ENCODE results near the gene FZD2.
A peak's percentile ranks its signal among the peaks of the same experiment; 100 is the strongest.
"Not testable (repeated sequence)": the region's sequence is repeated elsewhere in the genome, so short reads cannot be mapped to it uniquely, and the experiment has no call there.

FZD2 gene

GRCh38 chr17:44556832-44557606 is at the start of gene FZD2:
Gene FZD2, plus strand, starts transcription at chr17:44557484. Its CDS starts 205 bp downstream, at chr17:44557689.
- DNase-seq: no peak

DNA sequence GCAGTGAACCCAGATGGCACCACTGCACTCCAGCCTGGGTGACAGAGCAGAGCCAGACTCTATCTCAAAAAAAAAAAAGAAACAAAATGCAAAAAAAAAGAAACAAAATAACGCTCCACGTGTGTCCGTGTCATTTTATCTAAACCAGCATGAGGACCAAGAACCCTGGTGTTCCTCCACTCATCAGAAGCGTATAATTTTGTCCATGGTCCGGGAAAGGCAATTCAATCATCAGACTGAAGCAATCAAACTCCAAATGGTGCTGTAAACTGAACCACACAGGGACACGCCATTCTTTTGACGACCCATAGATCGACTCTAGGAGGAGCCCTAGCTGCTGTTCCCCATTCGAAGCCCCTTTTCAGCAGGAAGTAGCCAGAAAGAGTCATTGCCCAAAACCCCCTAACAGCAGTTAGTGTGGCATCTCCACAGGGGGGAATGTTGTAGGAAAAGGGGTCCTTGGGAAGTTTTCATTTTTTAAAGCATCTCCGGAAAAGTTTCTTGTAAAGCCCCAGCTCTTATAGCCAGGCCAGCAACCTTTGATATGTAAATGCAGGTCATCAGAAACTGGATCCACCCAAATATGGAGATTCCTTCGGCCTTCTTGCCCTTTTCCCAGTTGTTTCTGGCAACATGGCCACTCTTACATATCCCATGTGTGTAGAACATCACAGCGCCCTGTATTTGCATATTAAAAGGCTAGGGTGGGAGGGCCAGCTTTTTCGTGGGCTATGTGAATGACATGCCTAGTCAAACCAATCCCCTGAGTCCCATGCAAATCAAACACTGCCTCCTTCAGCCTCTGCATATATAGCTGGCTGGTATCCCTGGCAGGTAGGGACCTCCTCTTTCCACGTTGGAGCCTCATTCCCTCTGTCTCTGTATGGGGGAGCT is 45.8 kb upstream of the FZD2 start:
- not testable (repeated sequence) for DNase-seq

- DNase-seq: no peak
These were observed 39.3 kb upstream of the FZD2 start for GRCh38 chr17:44518032-44518431.

DNA sequence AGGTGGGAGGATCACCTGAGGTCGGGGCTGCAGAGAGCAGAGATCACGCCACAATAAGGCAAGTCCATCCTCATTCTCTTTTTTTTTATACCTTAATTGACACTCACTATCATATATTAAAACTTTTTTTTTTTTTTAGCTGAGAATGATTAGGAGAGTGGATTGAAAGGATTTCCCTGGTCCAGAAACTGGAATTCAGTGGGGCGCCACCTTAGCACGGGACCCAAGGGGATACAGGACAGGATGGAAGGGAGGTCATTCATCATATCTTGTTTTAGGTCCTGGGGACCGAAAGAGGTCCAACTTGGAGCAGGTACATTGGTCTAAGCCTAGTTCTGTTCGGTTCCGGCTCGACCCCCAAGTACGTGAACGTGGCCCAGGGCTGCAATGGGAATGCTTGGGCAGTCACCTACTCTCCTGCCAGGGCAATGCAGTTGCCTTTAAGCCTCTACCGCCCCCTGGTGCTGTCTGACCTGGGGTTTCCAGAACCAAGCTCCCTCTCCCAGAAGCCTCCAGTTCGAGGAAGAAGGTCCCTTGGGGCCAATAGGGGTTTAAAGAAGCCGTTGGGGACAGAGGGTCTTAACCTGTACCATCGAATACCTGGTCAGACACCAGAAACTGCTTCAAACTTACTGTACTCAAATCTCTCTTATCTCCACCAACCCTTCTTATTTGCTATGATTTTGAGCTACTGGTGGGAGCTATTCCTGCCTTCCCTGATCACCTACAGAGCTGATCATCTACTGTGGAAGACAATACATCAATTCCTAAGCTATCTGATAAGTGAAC is 34.2 kb upstream of the FZD2 start:
- DNase-seq: peak; percentile 22 to 40

DNA sequence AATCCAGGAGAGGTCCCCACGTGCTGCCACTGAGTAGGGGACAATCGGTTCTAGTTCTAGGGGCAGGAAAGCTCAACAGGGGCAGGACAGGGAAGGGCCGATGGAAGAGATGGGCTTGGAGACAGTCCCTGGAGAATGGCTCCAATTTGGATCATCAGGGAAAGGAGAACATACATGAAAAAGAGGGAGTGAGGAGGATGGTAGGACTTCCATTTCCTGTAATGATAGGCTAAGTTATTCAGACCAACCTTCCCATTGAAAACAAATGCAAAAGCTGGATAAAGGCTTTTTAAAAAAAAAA is 33.7 kb upstream of the FZD2 start:
- no peak for DNase-seq

DNA sequence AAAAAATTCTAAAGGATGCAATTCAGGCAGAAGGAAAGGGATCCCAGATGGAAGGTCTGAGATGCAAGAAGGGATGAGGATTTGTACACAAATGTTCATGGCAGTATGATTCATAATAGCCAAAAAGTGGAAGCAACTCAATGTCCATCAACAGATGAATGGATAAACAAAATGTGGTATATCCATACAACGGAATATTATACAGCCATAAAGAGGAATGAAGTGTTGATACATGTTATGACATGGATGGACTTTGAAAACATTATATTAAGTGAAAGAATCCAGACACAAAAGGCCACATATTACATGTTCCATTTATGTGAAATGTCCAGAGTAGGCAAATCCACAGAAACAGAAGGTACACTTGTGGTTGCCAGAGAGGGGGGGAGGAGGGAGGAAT is 30.2 kb upstream of the FZD2 start:
- no peak for DNase-seq

GRCh38 chr17:44527954-44528353 is 29.3 kb upstream of the FZD2 start:
- DNase-seq: no peak

- no peak for DNase-seq
These were observed 27.4 kb upstream of the FZD2 start for GRCh38 chr17:44529864-44530263.

- no peak for DNase-seq
These were observed 26.3 kb upstream of the FZD2 start for GRCh38 chr17:44530896-44531418.

DNA sequence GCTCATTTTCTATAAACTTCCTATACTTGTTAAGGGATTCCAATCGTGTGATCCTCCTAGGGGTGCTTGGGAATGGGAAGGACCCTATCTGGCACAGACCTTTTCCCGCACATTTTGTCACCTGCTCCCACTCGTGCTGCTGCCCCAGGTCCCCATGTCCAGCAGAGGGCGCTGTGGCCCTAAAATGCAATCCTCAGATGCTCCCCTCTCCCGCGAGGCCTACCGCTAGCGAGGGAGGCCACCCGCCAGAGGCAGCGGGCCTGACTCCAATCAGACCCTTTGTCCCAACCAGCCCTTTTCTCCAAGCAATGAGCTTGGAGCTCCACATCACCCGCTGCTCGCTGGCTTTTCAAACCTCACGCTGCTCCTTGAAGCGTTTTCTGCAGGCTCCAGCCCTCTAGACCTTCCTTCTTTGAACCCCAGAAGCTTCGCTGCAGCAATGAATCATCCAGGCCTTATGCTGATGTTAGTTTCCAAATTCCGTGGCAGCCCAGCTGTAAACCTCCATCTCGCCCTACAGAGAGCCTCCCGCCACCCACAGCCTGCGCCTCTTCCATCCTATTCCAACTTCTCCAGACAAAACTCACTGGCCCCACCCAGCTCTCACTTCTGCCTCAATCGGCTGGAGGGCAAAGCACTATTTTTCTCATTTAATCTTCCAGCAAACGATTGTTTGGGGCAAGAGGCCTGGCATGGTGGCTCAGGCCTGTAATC is 23.6 kb upstream of the FZD2 start:
- peak; percentile 84 to 86 for DNase-seq

GRCh38 chr17:44536090-44536953 is 21.0 kb upstream of the FZD2 start:
- DNase-seq: no peak

- not testable (repeated sequence) for DNase-seq
These were observed 19.4 kb upstream of the FZD2 start for GRCh38 chr17:44537922-44538321.

GRCh38 chr17:44539673-44540072 is 17.6 kb upstream of the FZD2 start:
- DNase-seq: no peak

DNA sequence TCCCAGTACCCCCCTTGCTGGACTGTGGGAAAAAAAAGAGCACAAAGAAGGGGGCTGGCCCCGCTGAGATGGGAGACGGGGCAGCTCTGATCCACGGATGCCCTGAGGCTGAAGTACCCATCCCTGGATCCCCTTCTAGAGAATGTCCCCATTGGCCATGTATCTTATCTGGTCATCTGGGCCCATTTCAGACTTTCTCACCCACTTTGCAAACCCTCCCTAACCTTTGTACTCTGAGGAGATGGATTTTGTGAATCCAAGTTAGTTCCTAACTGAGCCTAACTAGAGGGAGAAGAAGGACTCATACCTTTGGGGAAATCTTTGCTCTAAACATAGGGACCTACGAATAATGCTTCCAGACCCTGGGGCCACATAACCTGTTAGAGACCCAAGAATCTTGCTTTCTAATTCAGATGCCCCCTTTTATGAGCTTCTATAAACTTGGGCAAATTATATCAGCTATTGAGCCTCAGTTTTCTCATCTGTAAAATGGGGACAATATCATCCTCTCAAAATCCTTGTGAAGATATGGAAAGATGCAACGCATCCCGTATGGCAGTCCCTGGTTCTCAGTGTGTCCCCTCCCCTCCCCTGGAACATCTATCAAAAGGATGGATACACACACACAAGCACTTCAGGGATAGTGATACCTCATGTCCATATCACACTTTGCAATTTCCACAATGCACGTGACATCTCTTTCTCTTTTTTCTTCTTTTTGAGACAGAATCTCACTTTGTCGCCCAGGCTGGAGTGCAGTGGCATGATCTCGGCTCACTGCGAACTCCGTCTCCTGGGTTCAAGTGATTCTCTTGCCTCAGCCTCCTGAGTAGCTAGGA is 16.8 kb upstream of the FZD2 start:
- DNase-seq: no peak

DNA sequence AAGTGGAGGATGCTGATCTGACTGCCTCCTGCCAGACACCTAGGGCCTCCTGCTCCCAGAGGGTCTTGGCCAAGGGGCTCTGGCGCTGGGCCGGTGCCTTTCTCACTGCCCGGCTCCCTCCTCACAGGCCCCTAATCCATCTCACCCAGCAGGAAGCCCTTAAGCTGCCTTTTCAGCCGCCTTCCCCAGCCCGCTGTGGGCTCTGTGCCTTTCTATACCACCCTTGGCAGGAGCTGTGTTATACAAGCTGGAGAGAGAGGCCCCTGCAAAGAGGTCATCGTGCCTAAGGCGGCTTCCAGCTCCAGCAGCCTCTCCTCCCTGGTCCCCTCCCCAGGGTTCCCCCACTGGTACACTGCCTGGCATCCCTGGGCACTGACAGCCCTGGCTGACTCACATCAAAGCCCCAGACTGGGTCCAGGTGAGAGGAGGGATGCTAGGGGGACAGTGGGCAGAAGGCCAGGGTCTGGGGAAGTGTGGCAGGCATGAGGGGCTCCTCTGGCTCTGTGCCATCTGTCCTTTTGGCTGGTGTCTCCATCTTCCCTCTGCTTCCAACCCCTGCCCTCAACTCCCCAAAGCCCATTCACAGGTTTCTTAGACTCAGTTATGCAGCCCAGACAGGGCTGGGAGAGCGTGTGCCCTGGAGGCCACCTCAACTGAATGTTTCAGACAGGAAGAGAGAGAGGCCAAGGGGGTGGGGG is 15.3 kb upstream of the FZD2 start:
- DNase-seq: no peak

GRCh38 chr17:44543213-44543904 is 13.9 kb upstream of the FZD2 start:
- no peak for DNase-seq

DNA sequence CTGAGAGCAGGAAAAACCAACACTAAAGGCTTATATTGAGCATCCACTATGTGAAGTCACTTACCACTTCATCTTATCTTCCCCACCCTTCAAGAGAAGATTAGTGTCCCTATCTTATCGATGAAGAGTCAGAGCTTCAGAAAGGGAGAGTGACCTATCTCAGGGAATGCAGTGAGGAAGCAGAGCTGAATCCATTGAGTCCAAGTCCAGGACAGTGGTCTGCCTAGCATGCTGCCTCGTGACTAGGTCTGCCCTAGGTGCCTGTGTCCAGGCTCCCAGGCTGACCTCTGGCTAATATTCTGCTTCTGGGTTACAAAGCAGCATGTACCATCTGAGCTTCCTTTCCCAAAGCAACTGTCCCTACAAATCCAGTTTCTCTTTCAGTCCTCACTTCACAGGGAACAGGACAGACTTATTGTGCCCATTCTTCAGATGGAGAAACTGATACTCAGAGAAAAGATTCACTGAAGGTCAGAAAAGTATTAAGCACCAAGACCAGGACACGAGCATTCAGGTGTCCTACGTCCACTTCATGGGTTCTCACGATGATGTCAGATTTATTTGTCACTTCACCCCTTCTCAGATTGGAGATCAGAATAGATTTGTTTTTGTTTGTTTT is 13.3 kb upstream of the FZD2 start:
- no peak for DNase-seq

Data from activated CD4-positive, alpha-beta T cell treated with anti-CD3 and anti-CD28 coated beads, Interleukin-2, amount 50 U/mL, for 4 hours (primary cell).